HFFc6 (cell line): ENCODE results near the gene DDX41. TPM values are rescaled to one million over a fixed set of nuclear protein-coding genes. Genes with fewer than 3 reads are reported as not detected.

Experiments used
- DNase-seq: peaks from one replicate; pipeline ENCODE4 v3.0.0-alpha.2; 2018
- H3K27ac Mint-ChIP-seq: 2 replicates; pipeline ENCODE4 v1.8.0; 2020; ENCODE audit warnings: mild to moderate bottlenecking, mixed read lengths
- H3K27me3 Mint-ChIP-seq: 2 replicates; pipeline ENCODE4 v1.8.0; 2021; ENCODE audit warnings: mild to moderate bottlenecking, moderate library complexity, mixed read lengths; ENCODE audit not compliant: insufficient read depth
- H3K36me3 Mint-ChIP-seq: 2 replicates; pipeline ENCODE4 v1.8.0; 2021; ENCODE audit warnings: low read depth, mixed read lengths
- H3K4me1 Mint-ChIP-seq: 2 replicates; pipeline ENCODE4 v1.8.0; 2020; ENCODE audit warnings: low read depth, mixed read lengths
- H3K4me3 Mint-ChIP-seq: 2 replicates; pipeline ENCODE4 v1.8.0; 2020; ENCODE audit warnings: mild to moderate bottlenecking, moderate library complexity, mixed read lengths
- H3K9me3 Mint-ChIP-seq: 2 replicates; pipeline ENCODE4 v1.8.0; 2020; ENCODE audit warnings: mild to moderate bottlenecking, mixed read lengths
- total RNA-seq, 6 experiments: library from RNA; stranded (reverse); fragmentation: NEBNext Ultra II Directional; extraction: Animal tissue kit (Norgen Biotek cat#: 25700); gene quantifications; 2 replicates in 1 of 6; 3 replicates in 5 of 6; pipeline ENCODE4 v1.2.3, GENCODE V29; 2021
- TF ChIP-seq, protein P1 (sequence below): fragments of 200-600 bp; sonication (generic); IDR thresholded peaks from 2 replicates; pipeline ENCODE4 v1.5.0; 2021; ENCODE audit warnings: antibody characterized with exemption, mild to moderate bottlenecking

The DDX41 gene
- total RNA-seq, 6 experiments from 2014 or later = 83.8 to 105 (median 98.5) TPM

DNA sequence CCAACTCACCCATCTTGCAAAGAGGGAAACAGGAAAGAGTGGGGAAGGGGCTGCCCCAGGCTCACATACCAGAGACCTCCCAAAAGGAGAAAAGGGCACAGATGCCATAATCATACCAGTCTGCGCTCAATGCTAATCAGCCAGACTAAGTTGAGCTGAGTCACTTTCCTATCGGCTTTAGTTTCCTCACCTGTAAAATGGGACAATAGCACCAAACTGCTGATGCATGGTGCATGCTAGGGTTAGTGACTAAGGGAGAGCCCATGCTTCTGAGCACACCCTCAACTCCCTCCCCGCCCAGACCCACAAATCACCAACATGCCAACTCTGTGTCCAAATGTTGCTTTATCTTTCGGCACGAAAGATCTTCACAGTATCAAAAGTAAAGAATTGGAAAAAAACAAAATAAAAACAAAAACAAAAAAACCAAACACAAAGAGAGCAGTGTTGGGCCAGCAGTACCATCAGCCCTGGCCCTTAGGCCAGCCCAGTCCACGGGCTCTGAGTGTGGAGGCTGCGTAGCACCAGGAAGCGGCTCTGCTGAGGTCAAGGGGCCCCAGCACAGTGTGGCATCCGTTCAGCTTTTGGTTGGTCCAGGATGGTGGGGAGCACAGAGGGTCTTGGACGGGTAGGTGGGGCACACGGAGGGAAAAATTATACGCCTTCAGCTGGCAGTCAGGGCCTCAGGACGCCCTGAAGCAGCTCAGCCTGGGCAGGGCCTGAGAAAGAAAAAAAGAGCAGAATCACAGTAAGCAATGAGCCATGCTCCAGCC lies 2.9 kb upstream of the DDX41 start:
- H3K36me3 Mint-ChIP-seq = peaks cover 23% of the 10 kb centered on the region
- H3K27ac Mint-ChIP-seq = no peak overlapping the region; the same call in 1 of the 2 replicates

DNA sequence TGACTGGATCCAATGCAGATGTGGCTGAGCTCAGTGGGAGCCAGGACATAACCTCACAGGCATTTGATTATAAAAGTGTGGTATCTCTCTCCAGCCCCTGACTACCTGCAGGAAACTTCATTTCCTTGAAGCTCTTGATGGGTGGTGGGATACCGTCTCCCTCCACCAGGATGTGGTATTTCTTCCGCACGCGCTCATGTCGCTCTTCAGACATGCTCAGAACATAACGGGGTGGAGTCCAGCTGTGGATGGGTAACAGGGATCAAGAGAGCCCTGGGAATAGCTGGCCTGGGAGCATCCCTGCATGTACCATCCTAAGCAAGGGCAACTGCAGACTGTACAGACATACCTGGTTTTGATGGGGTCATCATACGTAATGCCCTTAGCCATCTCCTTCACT lies 1.2 kb downstream of the DDX41 start:
- Mint-ChIP-seq H3K4me1 (peaks cover 23% of the 10 kb centered on the region), H3K36me3 (peaks cover 38% of the 10 kb centered on the region), H3K27ac (peak overlapping the region; percentile 84; the same call in 1 of the 2 replicates), H3K9me3 (no peaks in the 10 kb centered on the region), H3K27me3 (peaks cover 2% of the 10 kb centered on the region; the same call in 1 of the 2 replicates), H3K4me3 (peak overlapping the region; percentile 92)
- TF ChIP-seq, protein P1, sequence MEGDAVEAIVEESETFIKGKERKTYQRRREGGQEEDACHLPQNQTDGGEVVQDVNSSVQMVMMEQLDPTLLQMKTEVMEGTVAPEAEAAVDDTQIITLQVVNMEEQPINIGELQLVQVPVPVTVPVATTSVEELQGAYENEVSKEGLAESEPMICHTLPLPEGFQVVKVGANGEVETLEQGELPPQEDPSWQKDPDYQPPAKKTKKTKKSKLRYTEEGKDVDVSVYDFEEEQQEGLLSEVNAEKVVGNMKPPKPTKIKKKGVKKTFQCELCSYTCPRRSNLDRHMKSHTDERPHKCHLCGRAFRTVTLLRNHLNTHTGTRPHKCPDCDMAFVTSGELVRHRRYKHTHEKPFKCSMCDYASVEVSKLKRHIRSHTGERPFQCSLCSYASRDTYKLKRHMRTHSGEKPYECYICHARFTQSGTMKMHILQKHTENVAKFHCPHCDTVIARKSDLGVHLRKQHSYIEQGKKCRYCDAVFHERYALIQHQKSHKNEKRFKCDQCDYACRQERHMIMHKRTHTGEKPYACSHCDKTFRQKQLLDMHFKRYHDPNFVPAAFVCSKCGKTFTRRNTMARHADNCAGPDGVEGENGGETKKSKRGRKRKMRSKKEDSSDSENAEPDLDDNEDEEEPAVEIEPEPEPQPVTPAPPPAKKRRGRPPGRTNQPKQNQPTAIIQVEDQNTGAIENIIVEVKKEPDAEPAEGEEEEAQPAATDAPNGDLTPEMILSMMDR = peak; percentile 36; the same call in 1 of the 2 replicates
- no peak for DNase-seq

More for the DNA sequence above, 2.9 kb upstream of the DDX41 start:
- DNase-seq = no peak
- Mint-ChIP-seq H3K4me1 (peaks cover 23% of the 10 kb centered on the region), H3K27me3 (peaks cover 2% of the 10 kb centered on the region), H3K4me3 (no peak overlapping the region; the same call in 1 of the 2 replicates), H3K9me3 (no peaks in the 10 kb centered on the region)
- TF ChIP-seq, protein P1 = no peak

DNA sequence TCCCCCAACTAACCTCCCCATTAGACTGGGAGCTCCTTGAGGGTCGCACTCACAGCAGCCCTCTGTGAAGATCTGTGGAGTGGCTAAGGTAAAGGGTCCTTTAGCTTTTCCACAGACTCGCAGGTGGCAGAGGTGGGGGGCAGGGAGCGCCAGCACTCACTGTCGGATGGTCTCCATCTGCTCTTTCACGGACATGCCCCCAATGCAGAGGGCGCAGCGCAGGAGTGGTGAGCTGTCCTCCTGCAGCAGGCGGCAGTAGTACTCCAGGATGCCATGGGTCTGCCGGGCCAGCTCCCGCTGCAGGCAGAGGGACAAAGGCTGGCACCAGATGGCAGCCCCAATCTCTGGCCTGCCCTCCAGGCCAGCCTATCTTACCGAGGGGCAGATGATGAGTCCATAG lies 2.2 kb downstream of the DDX41 start:
- no peak for DNase-seq
- Mint-ChIP-seq H3K27me3 (peaks cover 2% of the 10 kb centered on the region; the same call in 1 of the 2 replicates), H3K9me3 (no peaks in the 10 kb centered on the region), H3K36me3 (peaks cover 30% of the 10 kb centered on the region), H3K27ac (no peak overlapping the region), H3K4me1 (peaks cover 21% of the 10 kb centered on the region), H3K4me3 (no peak overlapping the region)
- TF ChIP-seq, protein P1 = no peak

DNA sequence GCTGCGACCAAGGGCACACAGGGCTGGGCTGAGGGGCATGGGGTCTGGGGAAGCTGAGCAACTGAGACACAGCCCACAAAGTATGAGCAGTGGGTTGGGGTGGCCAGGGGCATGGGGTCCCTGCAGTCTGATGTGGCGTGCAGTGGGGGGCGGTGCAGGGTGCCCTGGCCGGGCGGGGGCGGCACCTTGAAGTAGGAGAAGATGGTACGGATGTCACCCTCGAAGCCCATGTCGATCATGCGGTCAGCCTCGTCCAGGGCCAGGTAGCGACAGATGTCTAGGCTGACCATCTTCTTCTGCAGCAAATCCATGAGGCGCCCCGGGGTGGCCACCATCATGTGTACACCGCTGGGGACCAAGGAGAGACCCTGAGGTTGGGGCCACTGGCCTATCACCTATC lies 3.3 kb downstream of the DDX41 start:
- H3K36me3 Mint-ChIP-seq = peaks cover 29% of the 10 kb centered on the region
- peaks cover 2% of the 10 kb centered on the region; the same call in 1 of the 2 replicates for H3K27me3 Mint-ChIP-seq
- H3K27ac Mint-ChIP-seq = no peak overlapping the region

DNA sequence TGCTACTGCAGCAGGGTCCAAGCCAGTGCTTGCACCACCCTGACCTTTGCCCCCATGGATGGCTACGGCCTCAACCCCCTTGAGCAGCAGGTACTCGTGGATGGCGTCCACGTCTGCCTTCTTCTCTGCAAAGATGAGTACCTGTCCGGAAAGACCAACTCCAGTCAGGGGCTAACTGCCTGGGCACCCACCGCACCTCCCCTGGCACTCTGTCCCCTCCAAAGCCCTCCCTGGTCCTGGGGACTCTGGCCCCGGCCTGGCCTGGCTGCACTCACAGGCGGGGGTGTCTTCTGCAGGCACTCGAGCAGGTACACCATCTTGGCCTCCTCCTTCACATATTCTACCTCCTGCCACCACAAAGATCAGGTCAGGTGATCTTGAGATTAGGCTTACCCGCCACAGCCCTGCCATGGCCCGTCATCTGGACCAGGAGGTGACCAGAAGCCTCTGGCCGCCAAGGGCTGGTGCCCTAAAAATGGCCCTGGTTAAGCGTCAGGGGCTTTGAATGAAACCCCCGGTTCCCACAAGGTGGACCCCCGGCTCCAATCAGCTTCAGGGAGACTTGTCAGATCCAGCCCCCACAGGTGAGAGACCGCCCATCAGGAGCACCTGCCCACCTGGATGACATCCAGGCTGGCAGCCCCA lies 3.9 kb downstream of the DDX41 start:
- peaks cover 2% of the 10 kb centered on the region; the same call in 1 of the 2 replicates for H3K27me3 Mint-ChIP-seq
- H3K27ac Mint-ChIP-seq = no peak overlapping the region
- peaks cover 14% of the 10 kb centered on the region for H3K4me1 Mint-ChIP-seq
- peaks cover 29% of the 10 kb centered on the region for H3K36me3 Mint-ChIP-seq
- H3K4me3 Mint-ChIP-seq = no peak overlapping the region
- TF ChIP-seq, protein P1 = no peak
- DNase-seq = no peak
- no peaks in the 10 kb centered on the region for H3K9me3 Mint-ChIP-seq

More for the DNA sequence above, 3.3 kb downstream of the DDX41 start:
- Mint-ChIP-seq H3K4me3 (no peak overlapping the region), H3K4me1 (peaks cover 14% of the 10 kb centered on the region), H3K9me3 (no peaks in the 10 kb centered on the region)
- TF ChIP-seq, protein P1 = no peak
- no peak for DNase-seq
